K562 (cell line): ENCODE results near the gene PCYT1A. TPM values are rescaled to one million over a fixed set of nuclear protein-coding genes. Genes with fewer than 3 reads are reported as not detected.

ENCODE experiments used
- ELF2 ChIP-seq: fragments of 250-450 bp; sonication (Bioruptor Pico); IDR thresholded peaks from 2 replicates; pipeline ENCODE4 v1.5.0; 2021; ENCODE audit warnings: mild to moderate bottlenecking
- JUND ChIP-seq, 2 experiments: IDR thresholded peaks; 2 replicates in 1 of 2; 3 replicates in 1 of 2; pipeline ENCODE4 v1.6.1; 2011; ENCODE audit warnings: borderline replicate concordance in 2 of 2, low read depth in 2 of 2, low read length in 2 of 2, improper control_type of control experiment in 1 of 2, missing biosample characterization in 1 of 2, missing genetic modification characterization in 1 of 2, missing genetic modification reagents in 1 of 2
- MAFK ChIP-seq: IDR thresholded peaks from 2 replicates; pipeline ENCODE4 v1.6.1; 2011; ENCODE audit warnings: low read length, improper control_type of control experiment
- MGA ChIP-seq: fragments of 450-650 bp; IDR thresholded peaks from 2 replicates; pipeline ENCODE4 v1.6.1; 2016; ENCODE audit warnings: mild to moderate bottlenecking, moderate library complexity
- MLLT1 ChIP-seq, 2 experiments: fragments of 450-650 bp; IDR thresholded peaks; 2 replicates each; pipeline ENCODE4 v1.6.1; 2016
- MTA3 ChIP-seq: fragments of 450-650 bp; formaldehyde crosslinking; IDR thresholded peaks from 2 replicates; pipeline ENCODE4 v1.6.1; 2017; ENCODE audit warnings: mild to moderate bottlenecking, borderline replicate concordance
- POLR2B ChIP-seq: fragments of 450-650 bp; IDR thresholded peaks from 2 replicates; pipeline ENCODE4 v1.6.1; 2018; ENCODE audit warnings: low read depth; ENCODE audit not compliant: partially characterized antibody
- TBP ChIP-seq: optimal IDR thresholded peaks from 2 replicates; pipeline ENCODE3; 2011; ENCODE audit warnings: low read depth, low read length, improper control_type of control experiment
- ZBTB1 ChIP-seq: sonication (generic); formaldehyde crosslinking; IDR thresholded peaks from 2 replicates; pipeline ENCODE4 v1.8.1; 2023; ENCODE audit warnings: missing genetic modification reagents, low read depth, mild to moderate bottlenecking, borderline replicate concordance
- ZC3H11A ChIP-seq: IDR thresholded peaks from 2 replicates; pipeline ENCODE4 v1.6.1; 2012; ENCODE audit warnings: low read depth, low read length, improper control_type of control experiment
- ZNF589 ChIP-seq: fragments of 200-800 bp; sonication (Bioruptor generic); IDR thresholded peaks from 2 replicates; pipeline ENCODE4 v1.6.1; 2016; ENCODE audit warnings: low read depth, missing genetic modification characterization, missing compliant biosample characterization
- polyA plus RNA-seq, 8 experiments: library from polyadenylated mRNA; depleted of rRNA in 4 of 8; stranded (reverse) in 5 of 8; unstranded in 3 of 8; fragments of >200 nt; fragmentation: Nextera tagmentation in 2 of 8; fragmentation: Illumina TruSeq in 1 of 8; extraction: Ambion mirVana in 2 of 8; extraction: Trizol in 1 of 8; gene quantifications; 2 replicates each; pipeline versions ENCODE4 v1.2.1 to v1.2.3, GENCODE V29; 2011 to 2014; ENCODE audit warnings: inconsistent platforms in 1 of 8, missing spikeins in 1 of 8
- total RNA-seq, 7 experiments: library from RNA; depleted of rRNA in 6 of 7; stranded (reverse); fragments of >200 nt in 6 of 7; fragmentation: Illumina TruSeq in 2 of 7; extraction: Trizol in 2 of 7; gene quantifications; 2 replicates each; pipeline versions ENCODE4 v1.2.1 to v1.2.3, GENCODE V29; 2011 to 2021; ENCODE audit warnings: low replicate concordance in 1 of 7
- TF ChIP-seq, protein P1 (sequence below), 2 experiments: fragments of 450-650 bp in 1 of 2; sonication (generic) in 1 of 2; formaldehyde crosslinking in 1 of 2; IDR thresholded peaks in 1 of 2; conservative IDR thresholded peaks in 1 of 2; 2 replicates each; pipeline versions ENCODE4 v1.6.1 to v1.8.1; 2016 to 2023; ENCODE audit warnings: mild to moderate bottlenecking in 2 of 2, moderate library complexity in 2 of 2, inconsistent platforms in 1 of 2, missing genetic modification reagents in 1 of 2

Gene PCYT1A
- total and polyA plus RNA-seq, 9 of the 15 experiments (the other 6 are each of a cell fraction or from before 2014, with no cell fraction given), result 13.4 to 62.8 (median 49.4) TPM

GRCh38 chr3:196287440-196288140, at the start of gene PCYT1A (continued):
- TF ChIP-seq MLLT1 (IDR thresholded peaks at IDR 0.05) (peak; percentile 36 to 63; a peak in 2 of 4 replicates), ZNF589 (CRISPR knock-in tag) (no peak), MTA3 (peak; percentile 90), ELF2 (CRISPR knock-in tag) (peak; percentile 77; the same call in 1 of the 2 replicates), TBP (peak; percentile 92), ZC3H11A (peak; percentile 72), ZBTB1 (peak; percentile 97), POLR2B (peak; percentile 87), MGA (peak; percentile 86), MAFK (peak; percentile 71), JUND (IDR thresholded peaks at IDR 0.05; ENCODE audit: borderline replicate concordance, low read depth, low read length) (peak; percentile 69; the same call in 1 of the 2 replicates), JUND (tag; IDR thresholded peaks at IDR 0.05; ENCODE audit: borderline replicate concordance, low read depth, low read length) (peak; percentile 38; the same call in 1 of the 3 replicates)
- TF ChIP-seq, protein P1, sequence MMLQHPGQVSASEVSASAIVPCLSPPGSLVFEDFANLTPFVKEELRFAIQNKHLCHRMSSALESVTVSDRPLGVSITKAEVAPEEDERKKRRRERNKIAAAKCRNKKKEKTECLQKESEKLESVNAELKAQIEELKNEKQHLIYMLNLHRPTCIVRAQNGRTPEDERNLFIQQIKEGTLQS (IDR thresholded peaks at IDR 0.05), result peak; percentile 40; the same call in 1 of the 2 replicates
- TF ChIP-seq, protein P1 (CRISPR knock-in tag; conservative IDR thresholded peaks at IDR 0.05), result 0 out of 2 replicates have a peak, but pooled peaks have one; percentile 69
